ENCODE data around the gene CNTLN.
"Not testable (repeated sequence)": the region's sequence is repeated elsewhere in the genome, so short reads cannot be mapped to it uniquely, and the experiment has no call there.

CNTLN gene

DNA sequence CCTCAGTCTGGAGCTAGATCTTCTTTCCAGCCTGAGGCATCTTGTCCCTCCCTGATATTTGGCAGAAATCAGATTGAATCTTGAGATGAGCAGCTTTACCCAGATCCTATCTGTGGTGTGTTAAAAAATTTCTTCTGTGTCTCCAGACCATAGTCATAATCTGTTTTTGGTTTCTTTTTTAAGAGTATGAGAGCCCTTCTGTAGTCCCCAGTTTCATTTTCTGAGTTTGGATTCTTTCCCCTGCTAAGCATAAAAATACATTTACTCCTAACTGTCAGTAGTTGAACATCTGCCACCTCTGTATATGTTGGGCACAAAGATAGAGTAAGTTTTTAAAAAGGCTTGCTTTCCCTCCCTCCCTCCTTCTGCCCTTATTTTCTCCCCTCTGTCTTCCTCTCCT, 137.7 kb downstream of the CNTLN start:
- no peaks in the 10 kb centered on the region for H3K36me3 ChIP-seq (ENCODE audit: control insufficient read depth, insufficient read depth, low read length)
- no peaks in the 10 kb centered on the region for H3K9me3 ChIP-seq (ENCODE audit: control insufficient read depth, low read length)
- no peaks in the 10 kb centered on the region for H3K4me1 ChIP-seq (ENCODE audit: control insufficient read depth, insufficient read depth, low read length)
- no peaks in the 10 kb centered on the region for H3K27me3 ChIP-seq (ENCODE audit: control insufficient read depth, insufficient read depth, low read length)
- no peak overlapping the region for H3K9ac ChIP-seq (ENCODE audit: low read length)
- H3K4me3 ChIP-seq (ENCODE audit: low read length) = no peak overlapping the region

DNA sequence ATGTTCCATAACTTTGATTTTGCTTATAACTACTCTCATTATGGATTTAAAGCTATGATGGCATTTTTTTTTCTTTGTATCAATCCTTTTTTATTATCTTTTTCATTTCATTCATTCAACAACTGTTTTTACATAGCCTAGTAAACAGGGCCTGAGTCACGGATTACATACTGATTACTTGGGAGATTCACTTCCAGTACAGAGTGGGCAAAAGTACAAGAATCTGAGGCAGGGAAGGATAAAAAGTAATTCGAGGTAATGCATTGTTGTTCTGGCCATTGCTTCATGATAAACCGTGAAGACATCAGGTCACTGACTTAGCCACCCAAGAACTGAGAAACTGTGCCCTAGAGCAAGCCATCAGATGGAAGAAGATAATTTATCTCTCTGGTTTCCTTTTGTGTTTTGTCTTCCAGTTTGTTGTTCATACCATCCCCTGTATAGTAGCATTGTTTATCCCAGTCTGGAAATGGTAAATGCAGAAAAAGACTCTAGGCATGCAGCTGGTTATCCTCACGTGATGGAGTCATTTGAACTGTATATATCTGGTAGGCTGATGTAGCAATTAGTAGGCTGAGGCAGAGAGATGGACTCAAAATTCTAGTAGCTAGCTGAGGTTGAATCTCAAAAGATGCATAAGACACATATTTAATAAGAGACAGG, 145.6 kb downstream of the CNTLN start:
- Histone ChIP-seq H3K4me1 (ENCODE audit: control insufficient read depth, insufficient read depth, low read length) (no peaks in the 10 kb centered on the region), H3K9ac (ENCODE audit: low read length) (no peak overlapping the region), H3K27me3 (ENCODE audit: control insufficient read depth, insufficient read depth, low read length) (no peaks in the 10 kb centered on the region), H3K4me3 (ENCODE audit: low read length) (no peak overlapping the region), H3K9me3 (ENCODE audit: control insufficient read depth, low read length) (no peaks in the 10 kb centered on the region), H3K36me3 (ENCODE audit: control insufficient read depth, insufficient read depth, low read length) (no peaks in the 10 kb centered on the region)

DNA sequence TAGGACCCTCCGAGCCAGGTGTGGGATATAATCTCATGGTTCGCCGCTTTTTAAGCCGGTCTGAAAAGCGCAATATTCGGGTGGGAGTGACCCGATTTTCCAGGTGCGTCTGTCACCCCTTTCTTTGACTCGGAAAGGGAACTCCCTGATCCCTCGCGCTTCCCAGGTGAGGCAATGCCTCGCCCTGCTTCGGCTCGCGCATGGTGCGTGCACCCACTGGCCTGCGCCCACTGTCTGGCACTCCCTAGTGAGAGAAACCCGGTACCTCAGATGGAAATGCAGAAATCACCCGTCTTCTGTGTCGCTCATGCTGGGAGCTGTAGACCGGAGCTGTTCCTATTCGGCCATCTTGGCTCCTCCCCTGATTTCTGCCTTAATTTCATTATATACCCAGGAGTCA, 155.8 kb downstream of the CNTLN start:
- not testable (repeated sequence) for H3K4me1 ChIP-seq (ENCODE audit: control insufficient read depth, insufficient read depth, low read length); H3K4me3 ChIP-seq (ENCODE audit: low read length); H3K36me3 ChIP-seq (ENCODE audit: control insufficient read depth, insufficient read depth, low read length); H3K9ac ChIP-seq (ENCODE audit: low read length); H3K9me3 ChIP-seq (ENCODE audit: control insufficient read depth, low read length); H3K27me3 ChIP-seq (ENCODE audit: control insufficient read depth, insufficient read depth, low read length)

DNA sequence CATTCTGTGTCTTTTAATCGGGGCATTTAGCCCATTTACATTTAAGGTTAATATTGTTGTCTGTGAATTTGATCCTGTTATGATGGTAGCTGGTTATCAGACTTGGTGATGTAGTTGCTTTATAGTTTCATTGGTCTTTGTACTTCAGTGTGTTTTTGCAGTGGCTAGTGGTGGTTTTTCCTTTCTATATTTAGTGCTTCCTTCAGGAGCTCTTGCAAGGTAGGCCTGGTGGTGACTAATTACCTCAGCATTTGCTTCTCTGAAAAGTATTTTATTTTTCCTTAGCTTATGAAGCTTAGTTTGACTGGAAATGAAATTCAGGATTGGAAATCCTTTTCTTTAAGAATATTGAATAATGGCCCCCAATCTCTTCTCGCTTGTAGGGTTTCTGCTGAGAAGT, 156.9 kb downstream of the CNTLN start:
- no peaks in the 10 kb centered on the region for H3K27me3 ChIP-seq (ENCODE audit: control insufficient read depth, insufficient read depth, low read length)
- no peaks in the 10 kb centered on the region for H3K9me3 ChIP-seq (ENCODE audit: control insufficient read depth, low read length)
- no peaks in the 10 kb centered on the region for H3K4me1 ChIP-seq (ENCODE audit: control insufficient read depth, insufficient read depth, low read length)
- H3K9ac ChIP-seq (ENCODE audit: low read length) = no peak overlapping the region
- no peak overlapping the region for H3K4me3 ChIP-seq (ENCODE audit: low read length)
- no peaks in the 10 kb centered on the region for H3K36me3 ChIP-seq (ENCODE audit: control insufficient read depth, insufficient read depth, low read length)

DNA sequence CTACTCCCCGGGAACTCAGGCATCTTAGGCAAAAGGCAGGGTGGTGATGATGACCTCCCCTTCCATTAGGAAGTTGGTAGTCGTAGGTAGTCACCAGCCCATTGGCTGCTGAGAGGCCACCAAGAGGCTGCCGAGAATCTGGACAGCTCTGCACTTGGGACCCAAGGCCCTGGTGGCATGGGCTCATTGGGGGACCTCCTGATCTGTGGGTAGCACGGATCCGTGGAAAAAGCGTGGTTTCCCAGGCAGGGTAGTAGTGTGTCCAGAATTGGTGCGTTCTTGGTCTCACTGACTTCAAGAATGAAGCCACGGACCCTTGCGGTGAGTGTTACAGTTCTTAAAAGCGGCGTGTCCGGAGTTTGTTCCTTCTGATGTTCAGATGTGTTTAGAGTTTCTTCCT, 158.8 kb downstream of the CNTLN start:
- Histone ChIP-seq H3K4me3 (ENCODE audit: low read length) (no peak overlapping the region), H3K4me1 (ENCODE audit: control insufficient read depth, insufficient read depth, low read length) (no peaks in the 10 kb centered on the region), H3K36me3 (ENCODE audit: control insufficient read depth, insufficient read depth, low read length) (no peaks in the 10 kb centered on the region), H3K9ac (ENCODE audit: low read length) (no peak overlapping the region), H3K27me3 (ENCODE audit: control insufficient read depth, insufficient read depth, low read length) (no peaks in the 10 kb centered on the region), H3K9me3 (ENCODE audit: control insufficient read depth, low read length) (no peaks in the 10 kb centered on the region)

DNA sequence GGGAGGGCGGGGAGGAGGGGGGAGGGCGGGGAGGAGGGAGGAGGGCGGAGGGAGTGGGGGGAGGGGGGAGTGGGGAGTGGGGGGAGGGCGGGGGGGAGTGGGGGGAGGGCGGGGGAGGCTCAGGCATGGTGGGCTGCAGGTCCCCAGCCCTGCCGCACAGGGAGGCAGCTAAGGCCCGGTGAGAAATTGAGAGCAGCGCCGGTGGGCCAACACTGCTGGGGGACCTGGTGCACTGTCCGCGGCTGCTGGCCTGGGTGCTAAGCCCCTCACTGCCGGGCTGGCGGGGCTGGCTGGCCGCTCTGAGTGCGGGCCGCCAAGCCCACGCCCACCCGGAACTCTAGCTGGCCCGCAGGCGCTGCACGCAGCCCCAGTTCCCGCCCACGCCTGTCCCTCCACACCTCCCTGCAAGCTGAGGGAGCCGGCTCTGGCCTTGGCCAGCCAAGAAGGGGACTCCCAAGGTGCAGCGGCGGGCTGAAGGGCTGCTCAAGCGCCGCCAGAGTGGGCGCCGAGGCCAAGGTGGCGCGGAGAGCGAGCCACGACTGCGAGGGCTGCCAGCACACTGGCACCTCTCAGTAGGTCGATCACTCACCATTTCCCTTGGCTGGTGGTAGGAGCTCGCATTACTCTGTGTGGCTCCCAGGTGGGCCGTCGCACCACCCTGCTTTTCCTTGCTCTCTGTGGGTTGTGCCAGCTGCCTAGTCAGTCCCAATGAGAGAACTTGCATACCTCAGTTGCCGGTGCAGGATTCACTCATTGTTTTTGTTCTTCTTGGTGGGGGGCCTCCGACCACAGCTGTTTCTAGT, 160.2 kb downstream of the CNTLN start:
- Histone ChIP-seq H3K9ac (ENCODE audit: low read length) (no peak overlapping the region), H3K36me3 (ENCODE audit: control insufficient read depth, insufficient read depth, low read length) (no peaks in the 10 kb centered on the region), H3K27me3 (ENCODE audit: control insufficient read depth, insufficient read depth, low read length) (no peaks in the 10 kb centered on the region), H3K4me1 (ENCODE audit: control insufficient read depth, insufficient read depth, low read length) (no peaks in the 10 kb centered on the region), H3K9me3 (ENCODE audit: control insufficient read depth, low read length) (no peaks in the 10 kb centered on the region), H3K4me3 (ENCODE audit: low read length) (no peak overlapping the region)

DNA sequence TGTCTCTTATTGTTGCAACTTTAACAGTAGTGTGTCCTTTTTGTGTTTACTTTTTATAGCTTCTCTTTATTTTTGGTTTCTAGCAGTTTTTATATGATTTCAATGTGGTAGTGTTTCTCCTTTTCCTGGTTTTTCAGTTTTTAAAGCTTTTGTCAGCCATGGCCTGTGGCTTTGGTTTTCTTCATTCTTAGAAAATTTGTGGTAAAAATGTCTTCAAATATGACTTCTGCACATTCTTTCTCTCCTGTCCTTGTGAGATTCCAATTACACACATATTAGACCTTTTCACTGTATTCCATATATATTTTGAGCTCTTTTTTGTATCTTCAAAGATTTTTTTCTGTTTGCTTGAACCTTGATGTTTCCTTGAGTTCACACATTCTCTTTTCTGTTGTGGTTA, 180.5 kb downstream of the CNTLN start:
- H3K9me3 ChIP-seq (ENCODE audit: control insufficient read depth, low read length) = no peaks in the 10 kb centered on the region
- H3K4me3 ChIP-seq (ENCODE audit: low read length) = no peak overlapping the region
- no peaks in the 10 kb centered on the region for H3K4me1 ChIP-seq (ENCODE audit: control insufficient read depth, insufficient read depth, low read length)
- no peaks in the 10 kb centered on the region for H3K36me3 ChIP-seq (ENCODE audit: control insufficient read depth, insufficient read depth, low read length)
- no peak overlapping the region for H3K9ac ChIP-seq (ENCODE audit: low read length)
- no peaks in the 10 kb centered on the region for H3K27me3 ChIP-seq (ENCODE audit: control insufficient read depth, insufficient read depth, low read length)

DNA sequence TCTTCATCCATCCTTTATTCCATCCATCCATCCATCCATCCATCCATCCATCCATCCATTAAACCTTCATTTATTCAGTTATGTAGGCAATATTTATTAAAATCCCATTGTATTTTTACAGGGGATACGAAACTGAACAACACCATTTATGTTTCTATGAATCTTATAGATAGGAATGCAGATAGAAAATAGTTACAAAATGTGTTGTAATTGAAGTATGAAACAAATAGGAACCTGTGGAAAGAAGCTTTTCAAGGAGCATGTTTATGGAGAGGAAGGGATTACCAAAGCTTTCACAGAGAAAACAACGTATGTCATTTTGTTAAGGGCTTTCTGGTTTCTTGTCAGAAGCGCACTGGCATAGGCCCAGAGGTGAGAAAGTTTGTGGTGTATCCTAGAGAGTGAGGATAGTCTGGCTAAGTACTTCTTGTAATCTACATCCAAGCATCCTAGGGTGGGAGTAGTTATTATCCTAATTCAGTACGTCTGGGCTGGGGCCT, 184.0 kb downstream of the CNTLN start:
- H3K4me3 ChIP-seq (ENCODE audit: low read length) = no peak overlapping the region
- H3K9me3 ChIP-seq (ENCODE audit: control insufficient read depth, low read length) = no peaks in the 10 kb centered on the region
- no peaks in the 10 kb centered on the region for H3K36me3 ChIP-seq (ENCODE audit: control insufficient read depth, insufficient read depth, low read length)
- no peaks in the 10 kb centered on the region for H3K4me1 ChIP-seq (ENCODE audit: control insufficient read depth, insufficient read depth, low read length)
- H3K9ac ChIP-seq (ENCODE audit: low read length) = no peak overlapping the region
- no peaks in the 10 kb centered on the region for H3K27me3 ChIP-seq (ENCODE audit: control insufficient read depth, insufficient read depth, low read length)

DNA sequence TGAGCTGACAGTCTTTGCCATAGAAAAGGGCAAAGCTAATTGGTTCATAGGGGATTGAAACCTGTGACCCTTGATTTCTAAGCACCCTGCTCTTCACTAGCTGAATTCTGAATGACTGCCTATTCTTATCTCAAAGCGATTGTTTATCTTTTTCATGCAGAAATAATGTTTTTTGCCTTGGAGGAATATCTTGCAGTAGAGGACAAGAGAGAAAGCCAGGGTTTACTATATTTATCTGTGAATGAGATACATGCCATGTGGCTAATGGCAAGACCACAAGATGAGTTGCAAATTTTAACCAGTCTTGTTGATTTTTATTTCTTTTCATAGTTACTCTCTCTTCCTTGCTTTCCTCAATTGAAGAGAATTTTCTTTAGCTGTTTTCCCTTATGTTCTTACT, 185.0 kb downstream of the CNTLN start:
- Histone ChIP-seq H3K9ac (ENCODE audit: low read length) (no peak overlapping the region), H3K36me3 (ENCODE audit: control insufficient read depth, insufficient read depth, low read length) (no peaks in the 10 kb centered on the region), H3K4me3 (ENCODE audit: low read length) (no peak overlapping the region), H3K9me3 (ENCODE audit: control insufficient read depth, low read length) (no peaks in the 10 kb centered on the region), H3K4me1 (ENCODE audit: control insufficient read depth, insufficient read depth, low read length) (no peaks in the 10 kb centered on the region), H3K27me3 (ENCODE audit: control insufficient read depth, insufficient read depth, low read length) (no peaks in the 10 kb centered on the region)

DNA sequence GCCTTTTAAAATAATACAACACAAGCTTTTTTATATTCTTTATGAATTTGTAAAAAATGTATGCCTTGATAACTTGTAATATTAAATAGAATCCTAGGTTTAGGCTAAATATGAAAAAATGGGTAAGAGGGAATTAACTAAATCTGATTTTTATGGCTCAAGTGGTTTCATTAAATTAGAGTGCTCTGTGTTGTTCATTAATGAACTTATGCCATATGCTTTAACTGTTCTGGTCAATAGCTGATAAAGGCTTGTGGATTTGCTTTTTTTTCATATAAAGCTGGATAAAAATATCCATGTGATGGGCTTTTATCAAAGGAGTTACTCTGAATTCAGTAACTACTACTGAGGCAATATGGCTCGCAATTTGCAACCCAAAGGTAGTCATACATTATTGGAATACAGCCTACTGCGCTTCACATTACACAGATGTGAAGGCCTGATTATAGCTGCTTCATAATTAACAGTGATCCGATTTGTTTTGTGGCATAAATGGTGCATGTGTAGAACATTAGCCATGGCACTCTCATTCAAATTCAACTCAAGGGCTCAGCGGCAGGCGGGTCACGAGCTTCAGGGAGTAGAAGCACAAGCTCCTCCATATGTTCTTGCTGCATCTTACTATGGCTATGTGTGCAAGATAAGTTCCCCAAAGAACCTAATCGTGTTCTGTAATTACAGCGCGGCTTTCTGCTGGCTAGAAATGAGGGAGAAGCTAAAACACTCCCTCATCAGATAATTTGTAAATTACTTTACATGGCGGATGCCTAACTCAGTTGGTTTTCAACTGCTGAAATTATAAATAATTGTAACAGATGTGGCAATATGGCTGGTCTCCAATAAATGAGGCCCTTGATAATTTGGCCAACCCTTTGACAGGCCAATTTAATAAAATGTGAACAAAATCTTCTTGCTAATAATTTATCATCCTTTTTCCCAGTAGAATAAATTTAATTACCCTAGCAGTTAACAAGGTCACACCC, 188.3 kb downstream of the CNTLN start:
- no peaks in the 10 kb centered on the region for H3K9me3 ChIP-seq (ENCODE audit: control insufficient read depth, low read length)
- H3K36me3 ChIP-seq (ENCODE audit: control insufficient read depth, insufficient read depth, low read length) = no peaks in the 10 kb centered on the region
- H3K4me3 ChIP-seq (ENCODE audit: low read length) = no peak overlapping the region
- no peaks in the 10 kb centered on the region for H3K4me1 ChIP-seq (ENCODE audit: control insufficient read depth, insufficient read depth, low read length)
- H3K9ac ChIP-seq (ENCODE audit: low read length) = no peak overlapping the region
- H3K27me3 ChIP-seq (ENCODE audit: control insufficient read depth, insufficient read depth, low read length) = no peaks in the 10 kb centered on the region

DNA sequence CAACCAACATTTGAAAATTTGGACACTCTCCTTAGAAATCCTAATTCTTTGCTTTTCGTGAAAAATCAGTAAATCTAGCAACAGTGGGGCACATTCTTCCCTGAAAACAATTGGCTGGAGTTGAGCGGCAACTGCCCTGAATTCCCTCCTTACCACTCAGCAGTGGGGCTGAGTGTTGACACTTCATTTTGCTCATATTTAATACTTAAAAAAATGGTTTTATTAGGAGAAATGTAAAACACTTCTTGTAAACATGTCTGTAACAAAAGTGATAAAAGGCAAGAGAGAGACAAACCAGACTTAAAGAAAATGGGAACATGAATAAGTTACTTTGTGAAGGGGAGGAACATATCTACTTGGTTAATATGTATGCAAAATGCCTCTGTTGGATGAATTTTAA, 193.5 kb downstream of the CNTLN start:
- Histone ChIP-seq H3K36me3 (ENCODE audit: control insufficient read depth, insufficient read depth, low read length) (no peaks in the 10 kb centered on the region), H3K9me3 (ENCODE audit: control insufficient read depth, low read length) (no peaks in the 10 kb centered on the region), H3K27me3 (ENCODE audit: control insufficient read depth, insufficient read depth, low read length) (no peaks in the 10 kb centered on the region), H3K9ac (ENCODE audit: low read length) (no peak overlapping the region), H3K4me1 (ENCODE audit: control insufficient read depth, insufficient read depth, low read length) (no peaks in the 10 kb centered on the region), H3K4me3 (ENCODE audit: low read length) (no peak overlapping the region)

DNA sequence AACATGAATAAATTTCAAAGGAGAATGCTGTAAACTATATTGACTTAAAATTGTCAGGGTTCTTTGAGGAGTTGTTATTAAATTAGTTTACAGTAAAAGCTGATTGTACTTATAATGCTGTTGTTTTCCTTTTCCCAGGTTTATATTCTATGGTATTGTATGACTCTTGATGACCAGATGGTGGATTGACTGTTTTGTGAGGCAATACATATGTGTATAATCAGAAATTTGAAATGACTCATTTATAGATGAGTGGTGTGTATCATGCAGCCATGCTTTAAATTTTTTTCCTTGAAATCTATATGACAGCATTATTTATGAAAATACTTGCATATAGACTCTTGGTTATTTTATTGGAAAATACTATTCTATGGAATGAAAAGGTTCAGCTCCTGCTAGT, 195.3 kb downstream of the CNTLN start:
- Histone ChIP-seq H3K36me3 (ENCODE audit: control insufficient read depth, insufficient read depth, low read length) (no peaks in the 10 kb centered on the region), H3K27me3 (ENCODE audit: control insufficient read depth, insufficient read depth, low read length) (no peaks in the 10 kb centered on the region), H3K9ac (ENCODE audit: low read length) (no peak overlapping the region), H3K4me3 (ENCODE audit: low read length) (no peak overlapping the region), H3K4me1 (ENCODE audit: control insufficient read depth, insufficient read depth, low read length) (no peaks in the 10 kb centered on the region), H3K9me3 (ENCODE audit: control insufficient read depth, low read length) (no peaks in the 10 kb centered on the region)
